WTC11 (cell line): ENCODE measurements around the gene THSD4. TPM values are rescaled to one million over a fixed set of nuclear protein-coding genes. Genes with fewer than 3 reads are reported as not detected.

Experiments
- ATAC-seq: fragments of 200-7000 bp; cut with Tn5 transposase; 2 replicates; pipeline ENCODE4 v1.10.0; 2021; ENCODE audit warnings: mild to moderate bottlenecking, moderate library complexity
- CTCF ChIA-PET: fragments of 300-600 bp; sonication (Branson Sonifier 250); formaldehyde crosslinking; loops from one replicate; lab custom pipeline; 2021; ENCODE audit warnings: antibody characterized with exemption; lab: Charles Lee
- POLR2A ChIA-PET: fragments of 350-600 bp; sonication (Branson Sonifier 250); formaldehyde crosslinking; loops from one replicate; lab custom pipeline; 2021; ENCODE audit warnings: antibody characterized with exemption; lab: Charles Lee
- DNase-seq: peaks from one replicate; pipeline ENCODE4 v3.0.0; 2021; ENCODE audit warnings: low spot score
- H3K27ac Mint-ChIP-seq: 2 replicates; pipeline ENCODE4 v1.8.0; 2021; ENCODE audit warnings: mixed read lengths
- H3K27me3 Mint-ChIP-seq: 2 replicates; pipeline ENCODE4 v1.8.0; 2021; ENCODE audit warnings: low read depth, mild to moderate bottlenecking, moderate library complexity, mixed read lengths
- H3K36me3 Mint-ChIP-seq: 2 replicates; pipeline ENCODE4 v1.8.0; 2021; ENCODE audit warnings: mixed read lengths
- H3K4me1 Mint-ChIP-seq: 2 replicates; pipeline ENCODE4 v1.8.0; 2022; ENCODE audit warnings: mixed read lengths
- H3K4me3 Mint-ChIP-seq: 2 replicates; pipeline ENCODE4 v1.8.0; 2021; ENCODE audit warnings: mild to moderate bottlenecking, moderate library complexity, mixed read lengths
- H3K9me3 Mint-ChIP-seq: 2 replicates; pipeline ENCODE4 v1.8.0; 2021; ENCODE audit warnings: mixed read lengths
- CREM ChIP-seq: sonication (generic); formaldehyde crosslinking; IDR thresholded peaks from 2 replicates; pipeline ENCODE4 v1.8.1; 2022; ENCODE audit warnings: mild to moderate bottlenecking, missing genetic modification reagents, moderate library complexity
- ETV6 ChIP-seq: sonication (generic); formaldehyde crosslinking; IDR thresholded peaks from 2 replicates; pipeline ENCODE4 v1.8.1; 2022; ENCODE audit warnings: mild to moderate bottlenecking, missing genetic modification reagents
- FOXK1 ChIP-seq: sonication (generic); formaldehyde crosslinking; IDR thresholded peaks from 2 replicates; pipeline ENCODE4 v1.8.0; 2022; ENCODE audit warnings: mild to moderate bottlenecking, moderate library complexity, missing genetic modification reagents
- GRHL2 ChIP-seq: fragments of 250-450 bp; sonication (Bioruptor Pico); IDR thresholded peaks from 2 replicates; pipeline ENCODE4 v1.8.0; 2022; ENCODE audit warnings: mild to moderate bottlenecking, moderate library complexity; ENCODE audit not compliant: insufficient replicate concordance, severe bottlenecking
- MYBL2 ChIP-seq: sonication (generic); formaldehyde crosslinking; IDR thresholded peaks from 2 replicates; pipeline ENCODE4 v1.8.1; 2023; ENCODE audit warnings: mild to moderate bottlenecking, moderate library complexity, missing genetic modification reagents
- NFATC4 ChIP-seq: fragments of 250-450 bp; sonication (Bioruptor Pico); IDR thresholded peaks from 2 replicates; pipeline ENCODE4 v1.9.0; 2021; ENCODE audit warnings: mild to moderate bottlenecking
- NFE2L1 ChIP-seq: sonication (generic); formaldehyde crosslinking; IDR thresholded peaks from 2 replicates; pipeline ENCODE4 v1.8.1; 2023; ENCODE audit warnings: missing genetic modification reagents
- NR1H2 ChIP-seq: sonication (generic); formaldehyde crosslinking; IDR thresholded peaks from 2 replicates; pipeline ENCODE4 v1.9.0; 2021; ENCODE audit warnings: mild to moderate bottlenecking, moderate library complexity, missing genetic modification reagents
- NR2C2 ChIP-seq: sonication (generic); formaldehyde crosslinking; IDR thresholded peaks from 2 replicates; pipeline ENCODE4 v1.8.0; 2022; ENCODE audit warnings: mild to moderate bottlenecking, missing genetic modification reagents
- OVOL2 ChIP-seq: fragments of 250-450 bp; sonication (Bioruptor Pico); IDR thresholded peaks from 2 replicates; pipeline ENCODE4 v1.9.0; 2021; ENCODE audit warnings: mild to moderate bottlenecking, borderline replicate concordance
- PRRX2 ChIP-seq: fragments of 250-450 bp; sonication (Bioruptor Pico); IDR thresholded peaks from 2 replicates; pipeline ENCODE4 v1.8.0; 2021; ENCODE audit warnings: mild to moderate bottlenecking
- RELA ChIP-seq: sonication (generic); formaldehyde crosslinking; IDR thresholded peaks from 2 replicates; pipeline ENCODE4 v1.8.1; 2022; ENCODE audit warnings: missing genetic modification reagents, mild to moderate bottlenecking, borderline replicate concordance
- SMAD3 ChIP-seq: sonication (generic); formaldehyde crosslinking; IDR thresholded peaks from 2 replicates; pipeline ENCODE4 v1.8.0; 2022; ENCODE audit warnings: missing genetic modification reagents, mild to moderate bottlenecking, borderline replicate concordance
- ZBTB21 ChIP-seq: sonication (generic); formaldehyde crosslinking; IDR thresholded peaks from 2 replicates; pipeline ENCODE4 v1.8.1; 2023; ENCODE audit warnings: mild to moderate bottlenecking, missing genetic modification reagents, borderline replicate concordance
- ZNF396 ChIP-seq: fragments of 250-450 bp; sonication (Bioruptor Pico); IDR thresholded peaks from 2 replicates; pipeline ENCODE4 v1.8.0; 2021; ENCODE audit warnings: mild to moderate bottlenecking, moderate library complexity, borderline replicate concordance
- total RNA-seq: library from RNA; stranded (reverse); gene quantifications from 3 replicates; pipeline ENCODE4 v1.2.3, GENCODE V29; 2021
- TF ChIP-seq, protein P1 (sequence below): fragments of 250-450 bp; sonication (Bioruptor Pico); IDR thresholded peaks from 2 replicates; pipeline ENCODE4 v2.1.2; 2022; ENCODE audit warnings: mild to moderate bottlenecking, moderate library complexity
- TF ChIP-seq, protein P2 (sequence below): fragments of 250-450 bp; sonication (Bioruptor Pico); IDR thresholded peaks from 2 replicates; pipeline ENCODE4 v1.9.0; 2021; ENCODE audit warnings: moderate library complexity, mild to moderate bottlenecking, inconsistent platforms, borderline replicate concordance
- TF ChIP-seq, protein P3 (sequence below): sonication (generic); formaldehyde crosslinking; IDR thresholded peaks from 2 replicates; pipeline ENCODE4 v1.8.0; 2023; ENCODE audit warnings: missing genetic modification reagents, mild to moderate bottlenecking, borderline replicate concordance
- TF ChIP-seq, protein P4 (sequence below): sonication (generic); formaldehyde crosslinking; IDR thresholded peaks from 2 replicates; pipeline ENCODE4 v1.8.1; 2023; ENCODE audit warnings: mild to moderate bottlenecking, missing genetic modification reagents

Gene THSD4
- total RNA-seq, 1 experiment from 2014 or later: 7.8 TPM

DNA sequence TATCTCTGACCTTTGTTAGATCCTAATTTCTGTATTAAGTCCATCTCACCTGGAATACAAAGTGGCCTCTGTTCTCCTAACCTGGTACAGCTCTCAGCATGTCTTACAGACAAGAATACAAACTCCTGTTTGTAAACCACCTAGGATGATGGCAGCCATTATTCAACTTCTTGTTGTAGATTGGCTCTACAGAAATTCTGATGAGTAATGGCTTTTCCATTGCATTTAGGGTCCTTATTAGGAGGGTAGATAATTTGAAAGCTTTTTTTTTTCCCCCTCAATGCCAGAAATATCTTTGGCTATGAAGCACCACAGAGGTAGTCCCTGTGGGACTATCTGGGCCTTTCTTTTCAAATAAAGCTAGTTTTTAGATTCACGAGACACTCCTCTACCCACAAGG is 704.9 kb downstream of the THSD4 start:
- Mint-ChIP-seq H3K27ac (no peak overlapping the region), H3K27me3 (peaks cover 2% of the 10 kb centered on the region; the same call in 1 of the 2 replicates), H3K4me1 (0 out of 2 replicates have a peak, but pooled peaks cover 4% of the 10 kb centered on the region), H3K9me3 (peaks cover 35% of the 10 kb centered on the region), H3K36me3 (peaks cover 20% of the 10 kb centered on the region), H3K4me3 (no peak overlapping the region)
- DNase-seq (no peak), ATAC-seq (no peak)
- ChIA-PET CTCF (interaction anchor here (0.9 to 1.4 kb wide), 2 partner anchors 10 to 76 kb away, joined by 3 to 4 read pairs; partner anchors contain the start of gene NR2E3), POLR2A (no interaction called here)
- TF ChIP-seq, protein P1, sequence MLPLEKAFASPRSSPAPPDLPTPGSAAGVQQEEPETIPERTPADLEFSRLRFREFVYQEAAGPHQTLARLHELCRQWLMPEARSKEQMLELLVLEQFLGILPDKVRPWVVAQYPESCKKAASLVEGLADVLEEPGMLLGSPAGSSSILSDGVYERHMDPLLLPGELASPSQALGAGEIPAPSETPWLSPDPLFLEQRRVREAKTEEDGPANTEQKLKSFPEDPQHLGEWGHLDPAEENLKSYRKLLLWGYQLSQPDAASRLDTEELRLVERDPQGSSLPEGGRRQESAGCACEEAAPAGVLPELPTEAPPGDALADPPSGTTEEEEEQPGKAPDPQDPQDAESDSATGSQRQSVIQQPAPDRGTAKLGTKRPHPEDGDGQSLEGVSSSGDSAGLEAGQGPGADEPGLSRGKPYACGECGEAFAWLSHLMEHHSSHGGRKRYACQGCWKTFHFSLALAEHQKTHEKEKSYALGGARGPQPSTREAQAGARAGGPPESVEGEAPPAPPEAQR: no peak
- no peak for TF ChIP-seq NFATC4 (CRISPR knock-in tag)
- TF ChIP-seq FOXK1 (CRISPR knock-in tag): no peak
- no peak for TF ChIP-seq ETV6 (CRISPR knock-in tag)

DNA sequence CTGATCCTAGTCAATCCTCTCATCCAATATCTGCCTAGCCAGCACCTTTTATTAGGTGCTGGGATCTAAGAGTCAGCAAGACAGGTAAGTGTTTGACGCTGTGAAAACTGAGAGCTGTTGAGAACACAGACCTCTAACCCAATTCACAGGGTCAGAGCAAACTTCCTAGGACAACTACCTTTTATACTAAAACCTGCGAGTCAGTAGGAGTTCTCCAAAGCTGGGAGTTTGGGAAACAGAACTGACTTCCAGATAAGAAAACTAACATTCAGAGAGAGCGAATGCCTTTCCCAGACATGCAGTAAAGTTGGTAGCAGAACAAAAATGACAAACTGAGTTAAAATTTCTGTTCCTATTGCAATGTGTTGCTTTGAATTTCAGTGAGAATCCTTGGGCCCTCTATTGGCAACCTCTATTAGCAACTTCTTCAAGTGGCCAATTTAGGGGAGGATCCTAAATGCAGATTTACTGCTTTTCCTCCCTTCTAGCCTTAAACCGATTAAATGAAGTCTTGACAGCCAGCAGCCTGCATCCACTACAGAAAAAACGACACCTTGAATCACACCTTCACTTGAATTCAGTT is 706.4 kb downstream of the THSD4 start:
- TF ChIP-seq, protein P2, sequence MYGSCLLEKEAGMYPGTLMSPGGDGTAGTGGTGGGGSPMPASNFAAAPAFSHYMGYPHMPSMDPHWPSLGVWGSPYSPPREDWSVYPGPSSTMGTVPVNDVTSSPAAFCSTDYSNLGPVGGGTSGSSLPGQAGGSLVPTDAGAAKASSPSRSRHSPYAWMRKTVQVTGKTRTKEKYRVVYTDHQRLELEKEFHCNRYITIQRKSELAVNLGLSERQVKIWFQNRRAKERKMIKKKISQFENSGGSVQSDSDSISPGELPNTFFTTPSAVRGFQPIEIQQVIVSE: no peak
- TF ChIP-seq FOXK1 (CRISPR knock-in tag) (no peak), SMAD3 (CRISPR knock-in tag) (no peak), NR2C2 (no peak), ZBTB21 (CRISPR knock-in tag) (no peak), MYBL2 (CRISPR knock-in tag) (no peak), NR1H2 (no peak), ZNF396 (CRISPR knock-in tag) (no peak), GRHL2 (no peak), RELA (no peak), OVOL2 (no peak), CREM (CRISPR knock-in tag) (no peak), NFE2L1 (CRISPR knock-in tag) (no peak), PRRX2 (no peak)
- TF ChIP-seq, protein P3, sequence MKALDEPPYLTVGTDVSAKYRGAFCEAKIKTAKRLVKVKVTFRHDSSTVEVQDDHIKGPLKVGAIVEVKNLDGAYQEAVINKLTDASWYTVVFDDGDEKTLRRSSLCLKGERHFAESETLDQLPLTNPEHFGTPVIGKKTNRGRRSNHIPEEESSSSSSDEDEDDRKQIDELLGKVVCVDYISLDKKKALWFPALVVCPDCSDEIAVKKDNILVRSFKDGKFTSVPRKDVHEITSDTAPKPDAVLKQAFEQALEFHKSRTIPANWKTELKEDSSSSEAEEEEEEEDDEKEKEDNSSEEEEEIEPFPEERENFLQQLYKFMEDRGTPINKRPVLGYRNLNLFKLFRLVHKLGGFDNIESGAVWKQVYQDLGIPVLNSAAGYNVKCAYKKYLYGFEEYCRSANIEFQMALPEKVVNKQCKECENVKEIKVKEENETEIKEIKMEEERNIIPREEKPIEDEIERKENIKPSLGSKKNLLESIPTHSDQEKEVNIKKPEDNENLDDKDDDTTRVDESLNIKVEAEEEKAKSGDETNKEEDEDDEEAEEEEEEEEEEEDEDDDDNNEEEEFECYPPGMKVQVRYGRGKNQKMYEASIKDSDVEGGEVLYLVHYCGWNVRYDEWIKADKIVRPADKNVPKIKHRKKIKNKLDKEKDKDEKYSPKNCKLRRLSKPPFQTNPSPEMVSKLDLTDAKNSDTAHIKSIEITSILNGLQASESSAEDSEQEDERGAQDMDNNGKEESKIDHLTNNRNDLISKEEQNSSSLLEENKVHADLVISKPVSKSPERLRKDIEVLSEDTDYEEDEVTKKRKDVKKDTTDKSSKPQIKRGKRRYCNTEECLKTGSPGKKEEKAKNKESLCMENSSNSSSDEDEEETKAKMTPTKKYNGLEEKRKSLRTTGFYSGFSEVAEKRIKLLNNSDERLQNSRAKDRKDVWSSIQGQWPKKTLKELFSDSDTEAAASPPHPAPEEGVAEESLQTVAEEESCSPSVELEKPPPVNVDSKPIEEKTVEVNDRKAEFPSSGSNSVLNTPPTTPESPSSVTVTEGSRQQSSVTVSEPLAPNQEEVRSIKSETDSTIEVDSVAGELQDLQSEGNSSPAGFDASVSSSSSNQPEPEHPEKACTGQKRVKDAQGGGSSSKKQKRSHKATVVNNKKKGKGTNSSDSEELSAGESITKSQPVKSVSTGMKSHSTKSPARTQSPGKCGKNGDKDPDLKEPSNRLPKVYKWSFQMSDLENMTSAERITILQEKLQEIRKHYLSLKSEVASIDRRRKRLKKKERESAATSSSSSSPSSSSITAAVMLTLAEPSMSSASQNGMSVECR (CRISPR knock-in tag): no peak
- TF ChIP-seq, protein P4, sequence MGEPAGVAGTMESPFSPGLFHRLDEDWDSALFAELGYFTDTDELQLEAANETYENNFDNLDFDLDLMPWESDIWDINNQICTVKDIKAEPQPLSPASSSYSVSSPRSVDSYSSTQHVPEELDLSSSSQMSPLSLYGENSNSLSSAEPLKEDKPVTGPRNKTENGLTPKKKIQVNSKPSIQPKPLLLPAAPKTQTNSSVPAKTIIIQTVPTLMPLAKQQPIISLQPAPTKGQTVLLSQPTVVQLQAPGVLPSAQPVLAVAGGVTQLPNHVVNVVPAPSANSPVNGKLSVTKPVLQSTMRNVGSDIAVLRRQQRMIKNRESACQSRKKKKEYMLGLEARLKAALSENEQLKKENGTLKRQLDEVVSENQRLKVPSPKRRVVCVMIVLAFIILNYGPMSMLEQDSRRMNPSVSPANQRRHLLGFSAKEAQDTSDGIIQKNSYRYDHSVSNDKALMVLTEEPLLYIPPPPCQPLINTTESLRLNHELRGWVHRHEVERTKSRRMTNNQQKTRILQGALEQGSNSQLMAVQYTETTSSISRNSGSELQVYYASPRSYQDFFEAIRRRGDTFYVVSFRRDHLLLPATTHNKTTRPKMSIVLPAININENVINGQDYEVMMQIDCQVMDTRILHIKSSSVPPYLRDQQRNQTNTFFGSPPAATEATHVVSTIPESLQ (CRISPR knock-in tag): no peak
- DNase-seq: no peak
- POLR2A ChIA-PET: no interaction called here
- CTCF ChIA-PET: interaction anchor here (0.6 kb wide), 2 partner anchors 195 to 317 kb away, joined by 3 to 4 read pairs; no protein-coding TSS in a partner anchor
- Mint-ChIP-seq H3K4me3 (no peak overlapping the region), H3K27ac (no peak overlapping the region), H3K27me3 (peaks cover 2% of the 10 kb centered on the region; the same call in 1 of the 2 replicates), H3K9me3 (peaks cover 35% of the 10 kb centered on the region), H3K4me1 (peaks cover 15% of the 10 kb centered on the region), H3K36me3 (peaks cover 20% of the 10 kb centered on the region)
- no peak for ATAC-seq
